GM10847 (cell line): ENCODE measurements around the gene SMAD3.

Experiments
- POLR2A ChIP-seq: IDR thresholded peaks from 2 replicates; pipeline ENCODE4 v1.6.1; 2011; ENCODE audit not compliant: insufficient read length; ENCODE audit errors: extremely low read depth

The SMAD3 gene

GRCh38 chr15:67197364-67197695 lies 131.9 kb downstream of the SMAD3 start:
- TF ChIP-seq POLR2A = no peak

GRCh38 chr15:67198157-67198754 lies 132.9 kb downstream of the SMAD3 start:
- no peak for TF ChIP-seq POLR2A

GRCh38 chr15:67199391-67199790 lies 134.0 kb downstream of the SMAD3 start:
- no peak for TF ChIP-seq POLR2A

- TF ChIP-seq POLR2A = no peak
Observed at GRCh38 chr15:67199881-67200763, 134.7 kb downstream of the SMAD3 start.

GRCh38 chr15:67201136-67201535 lies 135.7 kb downstream of the SMAD3 start:
- TF ChIP-seq POLR2A = no peak

- no peak for TF ChIP-seq POLR2A
Observed at GRCh38 chr15:67202091-67202490, 136.7 kb downstream of the SMAD3 start.

GRCh38 chr15:67202991-67203390 lies 137.6 kb downstream of the SMAD3 start:
- no peak for TF ChIP-seq POLR2A

- no peak for TF ChIP-seq POLR2A
Observed at GRCh38 chr15:67207555-67208207, 142.3 kb downstream of the SMAD3 start.

GRCh38 chr15:67208396-67208795 lies 143.0 kb downstream of the SMAD3 start:
- TF ChIP-seq POLR2A = no peak

- TF ChIP-seq POLR2A = no peak
Observed at GRCh38 chr15:67210555-67211168, 145.3 kb downstream of the SMAD3 start.

- no peak for TF ChIP-seq POLR2A
Observed at GRCh38 chr15:67212684-67213367, 147.4 kb downstream of the SMAD3 start.

- no peak for TF ChIP-seq POLR2A
Observed at GRCh38 chr15:67215102-67215501, 149.7 kb downstream of the SMAD3 start.

- no peak for TF ChIP-seq POLR2A
Observed at GRCh38 chr15:67216859-67217258, 151.5 kb downstream of the SMAD3 start.

- TF ChIP-seq POLR2A = no peak
Observed at GRCh38 chr15:67218428-67218827, 153.0 kb downstream of the SMAD3 start.

- no peak for TF ChIP-seq POLR2A
Observed at GRCh38 chr15:67219288-67219687, 153.9 kb downstream of the SMAD3 start.
